Calu3 (cell line): ENCODE measurements around the gene EME1. TPM values are rescaled to one million over a fixed set of nuclear protein-coding genes. Genes with fewer than 3 reads are reported as not detected.
"Not testable (repeated sequence)": the region's sequence is repeated elsewhere in the genome, so short reads cannot be mapped to it uniquely, and the experiment has no call there.

Experiments used
- BruUV-seq: library from RNA; stranded (reverse); fragments of 400-500 nt; replicated peaks from 2 replicates; lab custom pipeline; 2021; lab: Mats Ljungman, UMichigan
- CTCF ChIA-PET: fragments of 300-600 bp; sonication (Branson Sonifier 250); formaldehyde crosslinking; loops from one replicate; lab custom pipeline; 2022; ENCODE audit warnings: antibody characterized with exemption; lab: Charles Lee
- DNase-seq: peaks from one replicate; pipeline ENCODE4 v3.0.0; 2022
- H3K27ac Mint-ChIP-seq: one replicate; pipeline ENCODE4 v1.8.0; 2022; ENCODE audit warnings: mixed read lengths; ENCODE audit not compliant: unreplicated experiment
- H3K27me3 Mint-ChIP-seq: one replicate; pipeline ENCODE4 v1.8.0; 2022; ENCODE audit warnings: mixed read lengths; ENCODE audit not compliant: unreplicated experiment
- H3K36me3 Mint-ChIP-seq: one replicate; pipeline ENCODE4 v1.8.0; 2022; ENCODE audit warnings: mild to moderate bottlenecking, moderate library complexity, mixed read lengths; ENCODE audit not compliant: insufficient read depth, unreplicated experiment
- H3K4me1 Mint-ChIP-seq: one replicate; pipeline ENCODE4 v1.8.0; 2022; ENCODE audit warnings: mild to moderate bottlenecking, low read depth, mixed read lengths; ENCODE audit not compliant: unreplicated experiment
- H3K4me3 Mint-ChIP-seq: one replicate; pipeline ENCODE4 v1.8.0; 2022; ENCODE audit warnings: mild to moderate bottlenecking, low read depth, moderate library complexity, mixed read lengths; ENCODE audit not compliant: unreplicated experiment
- H3K9me3 Mint-ChIP-seq: one replicate; pipeline ENCODE4 v1.8.0; 2022; ENCODE audit warnings: low read depth, mixed read lengths; ENCODE audit not compliant: unreplicated experiment
- intact Hi-C: fragments of 100-400 bp; cut with micrococcal nuclease; formaldehyde crosslinking; loops from one replicate; pipeline ENCODE4 v1.10.0; 2022; ENCODE audit not compliant: unreplicated experiment
- total RNA-seq: library from RNA; stranded (reverse); gene quantifications from 2 replicates; pipeline ENCODE4 v1.2.3, GENCODE V29; 2022
- TF ChIP-seq, protein P1 (sequence below): fragments of 200-600 bp; IDR thresholded peaks from one replicate; pipeline ENCODE4 v1.8.0; 2022; ENCODE audit warnings: antibody characterized with exemption; ENCODE audit not compliant: unreplicated experiment

The EME1 gene
- total RNA-seq, 1 experiment from 2014 or later: 33.5 TPM

DNA sequence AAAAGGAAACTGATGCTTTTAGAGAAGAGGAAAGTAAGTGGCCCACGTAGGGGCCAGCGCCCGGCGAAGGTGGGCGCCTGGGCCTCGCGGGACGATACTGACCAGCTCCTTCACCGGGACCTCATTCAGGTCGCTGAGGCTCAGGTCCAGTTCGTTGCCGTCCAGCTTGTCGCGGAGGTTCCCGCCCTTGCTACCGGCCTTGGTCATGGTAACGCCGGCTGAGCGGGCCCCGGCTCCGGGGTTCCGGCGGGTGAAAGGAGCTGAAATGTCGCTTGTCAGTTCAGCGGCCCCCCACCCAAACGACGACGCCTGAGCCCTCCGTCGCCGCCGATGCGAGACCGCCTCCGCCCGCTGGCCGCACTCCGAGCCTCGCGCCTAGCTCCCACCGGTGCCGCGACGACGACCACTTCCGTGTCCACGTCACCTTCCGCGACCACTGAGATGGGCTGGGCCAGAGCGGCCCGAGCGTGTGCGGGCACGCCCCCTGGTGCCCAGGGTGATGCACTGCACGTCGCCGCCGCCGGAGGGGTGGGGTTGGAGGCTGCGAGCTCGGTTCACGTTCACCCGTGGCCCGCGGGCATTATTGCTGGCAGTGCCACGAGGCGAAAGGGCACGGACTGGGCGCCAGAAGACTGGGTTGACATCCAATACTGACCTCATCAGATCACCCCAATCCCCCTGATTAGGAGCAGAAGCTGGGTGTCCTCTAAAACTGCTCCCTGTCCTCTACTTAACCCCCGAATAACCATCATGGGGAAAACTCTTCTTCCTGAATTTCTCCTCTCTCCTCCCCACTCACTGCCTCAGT is 24.3 kb downstream of the EME1 start, which contains the start of gene LRRC59:
TSS of gene LRRC59 (minus strand) at position 413 of the 808 bp plus-strand sequence. CDS start at position 207, 206 bp downstream.
- BruUV-seq: TSS peak; percentile 90
- Mint-ChIP-seq H3K4me3 (peak within 1 kb of the TSS; percentile 87), H3K36me3 (peaks cover 58% of the 10 kb centered on the region), H3K27ac (peak within 1 kb of the TSS; percentile 86), H3K9me3 (no peaks in the 10 kb centered on the region), H3K4me1 (peaks cover 47% of the 10 kb centered on the region), H3K27me3 (no peaks in the 10 kb centered on the region)
- intact Hi-C loops: loop anchor here (2.0 to 5.0 kb wide), 2 partner anchors 45 to 81 kb away; partner anchors contain the start of gene RSAD1
- TF ChIP-seq, protein P1, sequence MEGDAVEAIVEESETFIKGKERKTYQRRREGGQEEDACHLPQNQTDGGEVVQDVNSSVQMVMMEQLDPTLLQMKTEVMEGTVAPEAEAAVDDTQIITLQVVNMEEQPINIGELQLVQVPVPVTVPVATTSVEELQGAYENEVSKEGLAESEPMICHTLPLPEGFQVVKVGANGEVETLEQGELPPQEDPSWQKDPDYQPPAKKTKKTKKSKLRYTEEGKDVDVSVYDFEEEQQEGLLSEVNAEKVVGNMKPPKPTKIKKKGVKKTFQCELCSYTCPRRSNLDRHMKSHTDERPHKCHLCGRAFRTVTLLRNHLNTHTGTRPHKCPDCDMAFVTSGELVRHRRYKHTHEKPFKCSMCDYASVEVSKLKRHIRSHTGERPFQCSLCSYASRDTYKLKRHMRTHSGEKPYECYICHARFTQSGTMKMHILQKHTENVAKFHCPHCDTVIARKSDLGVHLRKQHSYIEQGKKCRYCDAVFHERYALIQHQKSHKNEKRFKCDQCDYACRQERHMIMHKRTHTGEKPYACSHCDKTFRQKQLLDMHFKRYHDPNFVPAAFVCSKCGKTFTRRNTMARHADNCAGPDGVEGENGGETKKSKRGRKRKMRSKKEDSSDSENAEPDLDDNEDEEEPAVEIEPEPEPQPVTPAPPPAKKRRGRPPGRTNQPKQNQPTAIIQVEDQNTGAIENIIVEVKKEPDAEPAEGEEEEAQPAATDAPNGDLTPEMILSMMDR: peak; percentile 100
- CTCF ChIA-PET: interaction anchor here (0.5 to 4.0 kb wide), 23 partner anchors 8 to 376 kb away, joined by 3 to 36 read pairs (median 5); partner anchors contain the start of genes ACSF2, LUC7L3, RSAD1 and XYLT2
- peak; percentile 98 for DNase-seq

DNA sequence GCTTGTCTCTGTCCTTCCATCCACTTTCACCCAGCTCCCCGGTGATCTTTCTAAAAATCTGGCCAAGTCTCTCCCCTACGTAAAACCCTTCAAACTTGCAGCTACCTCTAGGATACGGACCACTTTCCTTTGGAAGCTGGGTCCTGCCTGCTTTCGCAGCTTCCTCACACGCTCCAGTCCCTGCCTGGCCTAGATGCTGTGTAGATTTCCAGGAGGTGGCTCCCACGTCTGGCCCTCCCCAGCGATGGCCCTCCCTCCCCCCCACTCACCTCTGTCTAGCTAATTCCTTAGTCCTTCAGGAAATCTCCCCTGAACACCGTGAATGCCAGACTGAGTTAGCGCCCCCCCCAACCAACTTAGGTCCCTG is 24.9 kb downstream of the EME1 start:
- peaks cover 52% of the 10 kb centered on the region for H3K36me3 Mint-ChIP-seq
- intact Hi-C loops: loop anchor here (2.0 to 5.0 kb wide), 2 partner anchors 44 to 81 kb away; partner anchors contain the start of gene RSAD1
- peak overlapping the region; percentile 87 for H3K4me3 Mint-ChIP-seq
- DNase-seq: no peak
- TF ChIP-seq, protein P1: no peak
- H3K27me3 Mint-ChIP-seq: no peaks in the 10 kb centered on the region
- no TSS peak for BruUV-seq
- H3K4me1 Mint-ChIP-seq: peaks cover 43% of the 10 kb centered on the region
- CTCF ChIA-PET: interaction anchor here (0.6 to 4.0 kb wide), 21 partner anchors 7 to 756 kb away, joined by 3 to 36 read pairs (median 7); partner anchors contain the start of genes ACSF2, NME1, RSAD1 and XYLT2
- H3K9me3 Mint-ChIP-seq: no peaks in the 10 kb centered on the region
- peak overlapping the region; percentile 86 for H3K27ac Mint-ChIP-seq

- H3K27ac Mint-ChIP-seq: not testable (repeated sequence)
- H3K36me3 Mint-ChIP-seq: peaks cover 44% of the 10 kb centered on the region
These were observed 25.6 kb downstream of the EME1 start for GRCh38 chr17:50398672-50399071.

DNA sequence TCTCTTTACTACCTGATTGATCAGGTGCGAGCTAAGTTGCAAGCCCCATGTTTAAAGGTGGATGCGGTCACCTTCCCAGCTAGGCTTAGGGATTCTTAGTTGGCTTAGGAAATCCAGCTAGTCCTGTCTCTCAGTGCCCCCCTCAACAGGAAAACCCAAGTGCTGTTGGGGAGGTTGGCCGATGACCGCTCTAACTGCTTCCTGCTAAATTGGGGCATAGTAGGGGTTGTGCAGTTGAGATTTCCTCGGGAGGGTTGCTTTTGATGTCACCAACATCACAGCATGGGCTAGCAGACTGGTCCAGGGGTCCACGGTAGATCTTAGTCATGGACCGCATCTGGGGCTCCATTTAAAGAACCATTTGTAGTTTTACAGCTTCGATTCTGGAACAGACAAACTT is 26.6 kb downstream of the EME1 start:
- H3K27ac Mint-ChIP-seq, DNase-seq, BruUV-seq, H3K9me3 Mint-ChIP-seq, H3K4me3 Mint-ChIP-seq: not testable (repeated sequence)
- CTCF ChIA-PET: interaction anchor here (4.0 kb wide), 1 partner anchor 79 kb away, joined by 28 read pairs; the partner anchor contains the start of gene RSAD1
- Mint-ChIP-seq H3K36me3 (peaks cover 35% of the 10 kb centered on the region), H3K4me1 (peaks cover 26% of the 10 kb centered on the region), H3K27me3 (peaks cover 13% of the 10 kb centered on the region)
- intact Hi-C loops: loop anchor here (5.0 kb wide), 1 partner anchor 43 kb away; no protein-coding TSS in a partner anchor

More at GRCh38 chr17:50398672-50399071, 25.6 kb downstream of the EME1 start:
- CTCF ChIA-PET: interaction anchor here (0.6 to 4.0 kb wide), 7 partner anchors 11 to 143 kb away, joined by 3 to 36 read pairs (median 7); partner anchors contain the start of gene RSAD1
- not testable (repeated sequence) for H3K4me3 Mint-ChIP-seq, H3K27me3 Mint-ChIP-seq, H3K9me3 Mint-ChIP-seq, BruUV-seq, DNase-seq
- intact Hi-C loops: loop anchor here (5.0 kb wide), 1 partner anchor 44 kb away; no protein-coding TSS in a partner anchor
- peaks cover 35% of the 10 kb centered on the region for H3K4me1 Mint-ChIP-seq

DNA sequence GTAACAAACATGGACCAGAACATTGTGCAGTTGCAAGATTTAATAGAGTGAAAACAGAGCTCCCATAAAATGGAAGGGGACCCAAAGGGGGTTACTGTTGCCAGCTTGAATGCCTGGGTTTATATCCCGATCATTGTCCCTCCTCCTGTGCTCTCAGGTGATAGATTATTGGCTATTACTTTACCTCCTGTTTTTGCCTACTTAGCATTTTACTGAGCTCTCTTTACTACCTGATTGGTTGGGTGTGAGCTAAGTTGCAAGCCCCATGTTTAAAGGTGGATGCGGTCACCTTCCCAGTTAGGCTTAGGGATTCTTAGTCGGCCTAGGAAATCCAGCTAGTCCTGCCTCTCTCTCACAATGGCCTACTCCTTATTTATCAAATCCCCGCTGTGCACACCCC is 32.3 kb downstream of the EME1 start:
- CTCF ChIA-PET: interaction anchor here (1.0 kb wide), 1 partner anchor 8 kb away, joined by 3 read pairs; the partner anchor contains the start of gene LRRC59
- H3K9me3 Mint-ChIP-seq, intact Hi-C loops, H3K36me3 Mint-ChIP-seq, H3K4me3 Mint-ChIP-seq, BruUV-seq, H3K4me1 Mint-ChIP-seq, H3K27ac Mint-ChIP-seq, DNase-seq: not testable (repeated sequence)
- H3K27me3 Mint-ChIP-seq: peaks cover 35% of the 10 kb centered on the region
